SKM-1 treated with dmso at 0.1 percent for 144 hours (cell line): ENCODE measurements around the gene SRP54.
A peak's percentile ranks its signal among the peaks of the same experiment; 100 is the strongest.
"Not testable (repeated sequence)": the region's sequence is repeated elsewhere in the genome, so short reads cannot be mapped to it uniquely, and the experiment has no call there.

Experiments used
- DNase-seq: peaks from one replicate; lab custom pipeline; 2025; ENCODE audit not compliant: unreplicated experiment; lab: John Stamatoyannopoulos, UW

SRP54 gene

GRCh38 chr14:35046048-35046750 is 63.4 kb downstream of the SRP54 start, which contains the start of gene FAM177A1:
FAM177A1 (plus strand) TSS chr14:35046272; CDS start chr14:35046464, 192 bp downstream.
- DNase-seq, result peak; percentile 72

GRCh38 chr14:35046751-35047536 is 64.2 kb downstream of the SRP54 start:
- no peak for DNase-seq

GRCh38 chr14:35047976-35048513 is 65.3 kb downstream of the SRP54 start:
- no peak for DNase-seq

GRCh38 chr14:35050652-35051051 is 67.9 kb downstream of the SRP54 start:
- no peak for DNase-seq

- DNase-seq, result no peak
These were observed 69.0 kb downstream of the SRP54 start for GRCh38 chr14:35051796-35052195.

- no peak for DNase-seq
These were observed 69.8 kb downstream of the SRP54 start for GRCh38 chr14:35052637-35053036.

GRCh38 chr14:35061113-35061791 is 78.5 kb downstream of the SRP54 start:
- not testable (repeated sequence) for DNase-seq

DNA sequence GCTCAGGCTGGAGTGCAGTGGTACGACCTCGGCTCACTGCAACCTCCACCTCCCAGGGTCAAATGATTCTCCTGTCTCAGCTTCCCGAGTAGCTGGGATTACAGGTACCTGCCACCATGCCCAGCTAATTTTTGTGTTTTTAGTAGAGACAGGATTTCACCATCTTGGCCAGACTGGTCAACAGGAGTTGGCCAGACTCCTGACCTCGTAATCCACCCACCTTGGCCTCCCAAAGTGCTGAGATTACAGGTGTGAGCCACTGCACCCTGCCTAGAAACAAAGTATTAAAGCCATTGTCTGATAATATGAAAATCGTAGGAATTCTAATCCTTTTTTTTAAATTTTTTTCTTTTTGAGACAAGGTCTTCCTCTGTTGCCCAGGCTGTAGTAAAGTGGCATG is 82.9 kb downstream of the SRP54 start:
- not testable (repeated sequence) for DNase-seq

DNA sequence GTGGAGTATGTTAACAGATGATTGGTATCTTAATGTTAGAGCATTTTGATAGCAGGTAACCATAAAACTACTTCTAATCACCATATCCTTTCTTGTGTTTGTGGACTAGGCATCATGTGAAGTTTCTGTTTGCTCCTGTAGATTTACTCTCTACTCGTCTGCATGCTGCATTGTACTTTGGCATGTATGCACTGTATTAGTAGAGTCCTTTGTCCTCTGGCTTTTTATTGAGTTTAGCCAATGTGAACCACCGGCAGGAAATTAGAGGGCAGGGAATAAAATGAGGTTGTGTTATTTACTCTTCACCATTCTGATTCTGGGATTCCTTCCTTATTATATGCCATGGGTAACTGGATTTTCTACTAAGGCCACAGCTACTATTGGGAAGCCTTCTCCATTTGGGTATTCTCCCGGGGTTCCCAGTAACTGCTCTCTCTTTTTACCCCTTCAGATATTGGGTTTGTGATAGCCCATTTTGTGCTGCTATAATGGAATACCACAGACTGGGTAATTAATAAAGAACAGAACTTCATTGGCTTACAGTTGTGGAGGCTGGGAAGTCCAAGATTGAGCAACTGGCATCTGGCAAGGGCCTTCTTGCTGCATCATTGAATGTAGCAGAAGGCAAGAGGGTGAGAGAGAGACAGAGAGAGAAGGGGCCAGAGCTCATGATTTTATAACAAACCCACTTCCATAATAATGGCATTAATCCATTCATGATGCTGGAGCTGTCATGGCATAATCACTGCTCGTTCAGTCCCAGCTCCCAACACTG is 85.6 kb downstream of the SRP54 start:
- no peak for DNase-seq

DNA sequence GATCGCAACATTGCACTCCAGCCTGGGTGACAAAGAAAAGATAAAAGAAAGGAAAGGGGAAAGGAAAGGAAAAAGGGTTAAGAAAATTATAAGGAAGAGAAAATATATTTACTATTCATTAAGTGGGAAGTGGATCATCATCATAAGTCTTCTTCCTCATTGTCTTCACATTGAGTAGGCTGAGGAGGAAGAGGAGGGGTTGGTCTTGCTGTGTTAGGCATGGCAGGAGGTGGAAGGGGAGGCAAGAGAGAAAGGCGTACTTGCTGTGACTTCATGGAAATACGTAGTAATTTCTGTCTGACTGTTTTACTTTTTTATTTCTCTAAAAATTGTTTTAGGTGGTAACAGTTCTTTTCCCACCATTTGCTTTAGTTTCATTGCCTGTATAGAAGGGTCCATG is 89.4 kb downstream of the SRP54 start:
- DNase-seq, result no peak

- DNase-seq, result no peak
These were observed 90.7 kb downstream of the SRP54 start for GRCh38 chr14:35073486-35073885.

GRCh38 chr14:35078082-35078481 is 95.3 kb downstream of the SRP54 start:
- no peak for DNase-seq
